H1 (cell line): ENCODE measurements around the gene DUOXA2. TPM values are rescaled to one million over a fixed set of nuclear protein-coding genes. Genes with fewer than 3 reads are reported as not detected.

Experiments used
- CTCF ChIA-PET: fragments of 300-600 bp; sonication (Branson Sonifier 250); formaldehyde crosslinking; loops from one replicate; lab custom pipeline; 2021; ENCODE audit not compliant: partially characterized antibody; lab: Charles Lee
- POLR2A ChIA-PET: fragments of 300-600 bp; sonication (Branson Sonifier 250); formaldehyde crosslinking; loops from one replicate; lab custom pipeline; 2021; ENCODE audit warnings: inconsistent platforms; ENCODE audit not compliant: partially characterized antibody; lab: Charles Lee
- DNase-seq, 2 experiments: peaks; one replicate each; pipeline versions ENCODE4 v3.0.0 to v3.0.0-alpha.2; 2010 to 2022; ENCODE audit warnings: low spot score in 2 of 2, low read depth in 1 of 2, mixed read lengths in 1 of 2
- FAIRE-seq: peaks from 2 replicates; lab custom pipeline; 2011; peaks lifted over from hg19 to GRCh38; lab: Jason Lieb, UNC
- H2AFZ ChIP-seq: 2 replicates; pipeline ENCODE4 v1.8.1; 2012; ENCODE audit warnings: low read length, inconsistent platforms
- H2AK5ac ChIP-seq: 2 replicates; pipeline ENCODE4 v1.6.1; 2013; ENCODE audit warnings: low read depth, low read length
- H2BK120ac ChIP-seq: replicated peaks from 2 replicates; pipeline ENCODE3; 2013; ENCODE audit warnings: low read depth, low read length, inconsistent platforms
- H2BK12ac ChIP-seq: 2 replicates; pipeline ENCODE4 v1.6.1; 2013; ENCODE audit warnings: low read depth, low read length
- H2BK15ac ChIP-seq: 2 replicates; pipeline ENCODE4 v1.6.1; 2013; ENCODE audit warnings: low read length
- H2BK20ac ChIP-seq: 2 replicates; pipeline ENCODE4 v1.6.1; 2013; ENCODE audit warnings: low read length
- H2BK5ac ChIP-seq: 2 replicates; pipeline ENCODE4 v1.6.1; 2013; ENCODE audit warnings: low read depth, low read length
- H3K14ac ChIP-seq: 2 replicates; pipeline ENCODE4 v1.6.1; 2013; ENCODE audit warnings: inconsistent platforms; ENCODE audit not compliant: insufficient read length
- H3K18ac ChIP-seq: 2 replicates; pipeline ENCODE4 v1.6.1; 2013; ENCODE audit warnings: low read length; ENCODE audit errors: extremely low read depth
- H3K23ac ChIP-seq: 2 replicates; pipeline ENCODE4 v1.6.1; 2013; ENCODE audit warnings: inconsistent platforms; ENCODE audit not compliant: insufficient read length
- H3K23me2 ChIP-seq: 2 replicates; pipeline ENCODE4 v1.6.1; 2013; ENCODE audit warnings: low read depth, low read length
- H3K27ac ChIP-seq: 2 replicates; pipeline ENCODE4 v1.6.1; 2011; ENCODE audit warnings: low read depth, low read length, inconsistent platforms
- H3K27me3 ChIP-seq, 4 experiments: replicated peaks in 1 of 4; 1 replicate in 1 of 4; 2 replicates in 3 of 4; pipeline versions ENCODE4 v1.6.1 to v1.8.1; 2011 to 2013; ENCODE audit warnings: low read length in 3 of 4, mild to moderate bottlenecking in 3 of 4, inconsistent platforms in 2 of 4, mixed read lengths in 2 of 4, moderate library complexity in 1 of 4; ENCODE audit not compliant: control insufficient read depth in 3 of 4, insufficient read depth in 3 of 4; ENCODE audit errors: extremely low read depth in 1 of 4
- H3K36me3 ChIP-seq, 4 experiments: 2 replicates each; pipeline versions ENCODE4 v1.6.1 to v1.8.1; 2011 to 2013; ENCODE audit warnings: mild to moderate bottlenecking in 4 of 4, low read length in 3 of 4, moderate library complexity in 2 of 4, control low read depth in 1 of 4, inconsistent platforms in 1 of 4; ENCODE audit not compliant: insufficient read depth in 4 of 4, control insufficient read depth in 2 of 4
- H3K4ac ChIP-seq: replicated peaks from 2 replicates; pipeline ENCODE3; 2013; ENCODE audit warnings: low read length, low read depth, mixed read lengths, inconsistent platforms; ENCODE audit not compliant: insufficient read length
- H3K4me1 ChIP-seq, 4 experiments: replicated peaks in 1 of 4; 1 replicate in 1 of 4; 2 replicates in 3 of 4; pipeline versions ENCODE4 v1.6.1 to v1.8.1; 2011 to 2013; ENCODE audit warnings: low read length in 3 of 4, inconsistent platforms in 2 of 4, mixed read lengths in 1 of 4; ENCODE audit not compliant: insufficient read depth in 4 of 4, control insufficient read depth in 3 of 4
- H3K4me2 ChIP-seq, 2 experiments: 2 replicates each; pipeline versions ENCODE4 v1.6.1 to v1.8.1; 2011 to 2013; ENCODE audit warnings: low read depth in 2 of 2, low read length in 2 of 2, control low read depth in 1 of 2, inconsistent platforms in 1 of 2, mild to moderate bottlenecking in 1 of 2; ENCODE audit not compliant: insufficient read depth in 1 of 2
- H3K4me3 ChIP-seq, 4 experiments: fragments of 200-600, 300-600 bp in 1 of 4; sonication (generic), shearing (Covaris generic), sonication (Bioruptor Twin) in 1 of 4; 2 replicates each; pipeline versions ENCODE4 v1.5.1 to v1.8.1; 2011 to 2016; ENCODE audit warnings: low read length in 4 of 4, low read depth in 3 of 4, control low read depth in 2 of 4, inconsistent platforms in 2 of 4, mild to moderate bottlenecking in 2 of 4, mixed read lengths in 1 of 4, moderate library complexity in 1 of 4; ENCODE audit not compliant: insufficient read depth in 2 of 4; ENCODE audit errors: extremely low read depth in 1 of 4
- H3K56ac ChIP-seq: replicated peaks from 2 replicates; pipeline ENCODE3; 2013; ENCODE audit warnings: low read depth, mild to moderate bottlenecking, mixed read lengths, low read length, inconsistent platforms; ENCODE audit not compliant: insufficient read length
- H3K79me1 ChIP-seq: 2 replicates; pipeline ENCODE4 v1.6.1; 2013; ENCODE audit warnings: low read depth, low read length, control low read depth
- H3K79me2 ChIP-seq, 2 experiments: 2 replicates each; pipeline versions ENCODE4 v1.6.1 to v1.8.1; 2012 to 2013; ENCODE audit warnings: low read length in 2 of 2, mild to moderate bottlenecking in 2 of 2, inconsistent platforms in 1 of 2; ENCODE audit not compliant: insufficient read depth in 2 of 2, control insufficient read depth in 1 of 2
- H3K9ac ChIP-seq, 4 experiments: replicated peaks in 1 of 4; 1 replicate in 1 of 4; 2 replicates in 3 of 4; pipeline versions ENCODE4 v1.6.1 to v1.8.1; 2011 to 2013; ENCODE audit warnings: low read depth in 3 of 4, low read length in 3 of 4, control low read depth in 2 of 4, mild to moderate bottlenecking in 2 of 4, moderate library complexity in 2 of 4, inconsistent platforms in 1 of 4; ENCODE audit errors: extremely low read depth in 1 of 4
- H3K9me3 ChIP-seq, 2 experiments: 2 replicates each; pipeline versions ENCODE4 v1.6.1 to v1.8.1; 2012 to 2013; ENCODE audit warnings: mild to moderate bottlenecking in 2 of 2, moderate library complexity in 2 of 2, control low read depth in 1 of 2, inconsistent platforms in 1 of 2, low read depth in 1 of 2, low read length in 1 of 2, mixed read lengths in 1 of 2; ENCODE audit not compliant: insufficient read depth in 2 of 2
- H4K20me1 ChIP-seq, 2 experiments: replicated peaks in 1 of 2; 2 replicates each; pipeline versions ENCODE3 to v1.8.1; 2011 to 2013; ENCODE audit warnings: inconsistent platforms in 2 of 2, low read length in 2 of 2, mild to moderate bottlenecking in 1 of 2; ENCODE audit not compliant: insufficient read depth in 2 of 2, control insufficient read depth in 1 of 2
- H4K5ac ChIP-seq: 2 replicates; pipeline ENCODE4 v1.6.1; 2013; ENCODE audit warnings: low read length, low read depth, mixed read lengths, inconsistent platforms; ENCODE audit not compliant: insufficient read length
- H4K8ac ChIP-seq: 2 replicates; pipeline ENCODE4 v1.8.0; 2013; ENCODE audit warnings: mild to moderate bottlenecking, moderate library complexity, low read length, inconsistent platforms; ENCODE audit not compliant: insufficient read depth; ENCODE audit errors: extremely low read depth
- H4K91ac ChIP-seq: replicated peaks from 2 replicates; pipeline ENCODE3; 2013; ENCODE audit warnings: low read length, mixed read lengths, inconsistent platforms; ENCODE audit not compliant: insufficient read length
- BACH1 ChIP-seq: IDR thresholded peaks from 2 replicates; pipeline ENCODE4 v1.6.1; 2012; ENCODE audit warnings: low read length, improper control_type of control experiment
- CHD1 ChIP-seq: IDR thresholded peaks from 2 replicates; pipeline ENCODE4 v1.6.1; 2012; ENCODE audit warnings: low read depth, low read length, improper control_type of control experiment
- GABPA ChIP-seq: IDR thresholded peaks from 2 replicates; pipeline ENCODE4 v1.6.1; 2011; ENCODE audit warnings: mild to moderate bottlenecking, low read length, moderate library complexity, borderline replicate concordance; ENCODE audit not compliant: insufficient read depth
- GTF2F1 ChIP-seq: IDR thresholded peaks from 2 replicates; pipeline ENCODE4 v1.6.1; 2012; ENCODE audit warnings: low read depth, low read length, improper control_type of control experiment, borderline replicate concordance
- HDAC6 ChIP-seq: IDR thresholded peaks from one replicate; pipeline ENCODE4 v1.7.1; 2012; ENCODE audit warnings: low read depth, mild to moderate bottlenecking, inconsistent platforms, low read length, moderate library complexity
- KDM4A ChIP-seq: IDR thresholded peaks from one replicate; pipeline ENCODE4 v1.7.1; 2012; ENCODE audit warnings: low read depth, mild to moderate bottlenecking, moderate library complexity, low read length, inconsistent platforms; ENCODE audit not compliant: severe bottlenecking
- NRF1 ChIP-seq: IDR thresholded peaks from 2 replicates; pipeline ENCODE4 v1.6.1; 2011; ENCODE audit warnings: mild to moderate bottlenecking, low read depth, low read length, improper control_type of control experiment
- POLR2A ChIP-seq, 2 experiments: IDR thresholded peaks; 1 replicate in 1 of 2; 2 replicates in 1 of 2; pipeline ENCODE4 v1.6.1; 2011; ENCODE audit warnings: low read depth in 2 of 2, low read length in 2 of 2, mild to moderate bottlenecking in 2 of 2; ENCODE audit errors: control extremely low read depth in 1 of 2
- POU5F1 ChIP-seq: IDR thresholded peaks from 2 replicates; pipeline ENCODE4 v1.6.1; 2011; ENCODE audit warnings: low read depth, mild to moderate bottlenecking, low read length, moderate library complexity
- RNF2 ChIP-seq: fragments of 200-900, 300-1000 bp; sonication (generic); IDR thresholded peaks from 2 replicates; pipeline ENCODE4 v1.7.1; 2016; ENCODE audit warnings: borderline replicate concordance, low read depth, mild to moderate bottlenecking, antibody characterized with exemption, low read length; ENCODE audit not compliant: poor library complexity, severe bottlenecking; ENCODE audit errors: missing control alignments
- TBP ChIP-seq: IDR thresholded peaks from 2 replicates; pipeline ENCODE4 v1.6.1; 2011; ENCODE audit warnings: low read depth, low read length, improper control_type of control experiment
- ZNF274 ChIP-seq: IDR thresholded peaks from 2 replicates; pipeline ENCODE4 v1.7.0; 2012; ENCODE audit warnings: low read length, borderline replicate concordance; ENCODE audit errors: extremely low read depth
- WGBS, 2 experiments: shearing (Covaris generic) in 1 of 2; methylation state at CpG; one replicate each; pipeline versions ENCODE4 v1.1.6 to v1.1.7; 2013 to 2015; ENCODE audit warnings: low lambda C conversion rate in 2 of 2, mixed read lengths in 2 of 2, inconsistent platforms in 1 of 2, low coverage in 1 of 2, missing lambda C conversion rate in 1 of 2; ENCODE audit not compliant: insufficient replicate concordance in 2 of 2, insufficient coverage in 1 of 2, insufficient read length in 1 of 2; ENCODE audit errors: extremely low coverage in 1 of 2, missing lambda C conversion rate in 1 of 2; 5-methylcytosine and 5-hydroxymethylcytosine counted together
- polyA plus RNA-seq, 7 experiments: library from polyadenylated mRNA; depleted of rRNA in 3 of 7; stranded (reverse) in 5 of 7; unstranded in 2 of 7; fragments of >200 nt in 5 of 7; fragments of 200-250 nt in 2 of 7; gene quantifications; 1 replicate in 5 of 7; 2 replicates in 1 of 7; 4 replicates in 1 of 7; pipeline versions ENCODE4 v1.2.1 to v1.2.3, GENCODE V29; 2011 to 2013; ENCODE audit warnings: missing spikeins in 2 of 7, mixed read lengths in 2 of 7
- total RNA-seq: library from RNA; stranded (reverse); fragmentation: NEBNext Ultra II Directional; extraction: Animal tissue kit (Norgen Biotek cat#: 25700); gene quantifications from 2 replicates; pipeline ENCODE4 v1.2.1, GENCODE V29; 2021
- TF ChIP-seq, protein P1 (sequence below): IDR thresholded peaks from 2 replicates; pipeline ENCODE4 v1.6.1; 2011; ENCODE audit warnings: low read depth, mild to moderate bottlenecking, low read length; ENCODE audit not compliant: insufficient read depth

Gene DUOXA2
- total and polyA plus RNA-seq, 2 of the 8 experiments (the other 6 are each of a cell fraction or from before 2014, with no cell fraction given): 0.05 TPM; not detected in 1

DNA sequence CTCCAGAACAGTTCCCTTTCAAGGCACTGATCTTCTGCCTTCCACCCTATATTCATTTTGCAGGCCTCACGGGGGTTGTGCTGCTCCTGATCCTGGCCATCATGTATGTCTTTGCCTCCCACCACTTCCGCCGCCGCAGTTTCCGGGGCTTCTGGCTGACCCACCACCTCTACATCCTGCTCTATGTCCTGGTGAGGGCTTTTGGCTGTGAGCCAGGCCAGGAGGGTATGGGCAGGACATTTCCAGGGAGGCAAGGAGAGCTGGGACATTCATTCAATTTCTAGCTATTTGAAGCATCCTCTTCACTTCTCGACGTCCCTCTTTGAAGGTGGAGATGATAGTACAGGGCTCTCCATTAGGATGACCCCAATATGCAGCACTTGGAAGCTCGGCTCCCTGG, 41.6 kb downstream of the DUOXA2 start:
- Histone ChIP-seq H3K56ac (no peak overlapping the region), H4K20me1 (no peaks in the 10 kb centered on the region), H3K4me2 (no peak overlapping the region), H3K36me3 (no peaks in the 10 kb centered on the region), H3K18ac (no peak overlapping the region), H3K9me3 (no peaks in the 10 kb centered on the region), H2BK5ac (no peak overlapping the region), H3K27ac (no peak overlapping the region), H3K4me1 (no peaks in the 10 kb centered on the region), H3K79me2 (no peaks in the 10 kb centered on the region), H3K23me2 (no peaks in the 10 kb centered on the region), H4K8ac (no peak overlapping the region), H3K9ac (no peak overlapping the region), H2AK5ac (no peak overlapping the region), H3K23ac (no peak overlapping the region), H2BK12ac (no peak overlapping the region), H2AFZ (no peak overlapping the region), H4K91ac (no peak overlapping the region), H2BK120ac (no peak overlapping the region), H3K79me1 (no peaks in the 10 kb centered on the region), H3K27me3 (peaks cover 0 to 2% (median 0%) of the 10 kb centered on the region in 4 experiments; a peak in 3 of 7 replicates), H2BK15ac (no peak overlapping the region), H3K4me3 (no peak overlapping the region), H2BK20ac (no peak overlapping the region), H4K5ac (no peak overlapping the region), H3K14ac (no peak overlapping the region), H3K4ac (no peak overlapping the region)
- ChIA-PET CTCF (interaction anchor here (0.5 to 41.8 kb wide), 9 partner anchors 8 to 97 kb away, joined by 3 to 1117 read pairs (median 6); partner anchors contain the start of genes SHF and SLC28A2), POLR2A (interaction anchor here (1.1 to 1.4 kb wide), 3 partner anchors 9 to 37 kb away, joined by 3 to 5 read pairs (median 4); no protein-coding TSS in a partner anchor)
- DNase-seq (no peak), FAIRE-seq (no peak)
- 83% methylated on average over 8 of the region's 8 CpGs; no CpG with 5 or more reads in 1 of the 2 experiments for WGBS, 2 experiments
- TF ChIP-seq HDAC6: no peak
- no peak for TF ChIP-seq POU5F1
- no peak for TF ChIP-seq RNF2
- no peak for TF ChIP-seq KDM4A
- TF ChIP-seq BACH1: no peak
- TF ChIP-seq TBP: no peak
- TF ChIP-seq, protein P1, sequence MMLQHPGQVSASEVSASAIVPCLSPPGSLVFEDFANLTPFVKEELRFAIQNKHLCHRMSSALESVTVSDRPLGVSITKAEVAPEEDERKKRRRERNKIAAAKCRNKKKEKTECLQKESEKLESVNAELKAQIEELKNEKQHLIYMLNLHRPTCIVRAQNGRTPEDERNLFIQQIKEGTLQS: no peak
- no peak for TF ChIP-seq GABPA
- TF ChIP-seq GTF2F1: no peak
- no peak for TF ChIP-seq NRF1
- no peak for TF ChIP-seq ZNF274
- TF ChIP-seq POLR2A (IDR thresholded peaks at IDR 0.05; ENCODE audit: control extremely low read depth in 1 of 2, low read depth in 2 of 2, low read length in 2 of 2): no peak
- TF ChIP-seq CHD1: no peak
